HG02623 (cell line): Measurements from ENCODE around the gene B3GAT1.
"Not testable (repeated sequence)": the region's sequence is repeated elsewhere in the genome, so short reads cannot be mapped to it uniquely, and the experiment has no call there.

ENCODE experiments used
- ATAC-seq: cut with Tn5 transposase; IDR thresholded peaks from one replicate; pipeline ENCODE4 v1.9.1; 2021; ENCODE audit warnings: moderate library complexity; ENCODE audit not compliant: unreplicated experiment

The B3GAT1 gene

DNA sequence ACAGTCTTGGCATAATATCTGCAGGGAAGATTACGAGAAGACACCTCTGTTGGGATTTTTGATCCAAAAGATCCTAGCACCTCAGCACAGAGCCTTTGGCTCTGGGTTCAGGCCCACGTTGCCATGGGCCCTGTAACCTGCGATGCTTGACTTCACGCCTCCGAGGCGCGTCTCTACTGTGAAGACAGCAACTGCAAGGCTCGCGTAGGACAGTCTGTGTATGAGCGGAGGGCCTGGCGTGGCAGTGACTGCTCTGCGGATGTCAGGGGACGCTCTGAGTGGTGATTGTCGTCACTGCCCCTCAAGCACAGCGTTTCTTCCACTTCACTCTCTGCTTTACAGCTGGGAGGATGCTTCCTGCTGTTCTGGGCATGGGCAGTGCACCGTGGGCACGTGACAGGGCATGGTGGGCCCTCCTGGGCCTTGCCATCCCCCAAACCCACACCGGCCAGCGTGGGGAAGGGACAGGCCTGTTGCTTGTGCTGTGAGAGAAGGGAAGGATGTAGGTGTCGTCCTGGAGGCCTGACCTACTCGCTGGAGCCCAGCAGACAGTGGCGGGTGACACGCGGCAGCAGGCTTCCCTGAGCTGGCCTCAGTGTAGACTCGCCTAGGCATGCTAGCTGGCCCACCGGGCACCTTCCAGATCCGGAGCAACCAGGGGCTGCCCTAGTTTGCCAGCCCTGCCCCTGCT is 53.7 kb downstream of the B3GAT1 start:
- no peak for ATAC-seq

DNA sequence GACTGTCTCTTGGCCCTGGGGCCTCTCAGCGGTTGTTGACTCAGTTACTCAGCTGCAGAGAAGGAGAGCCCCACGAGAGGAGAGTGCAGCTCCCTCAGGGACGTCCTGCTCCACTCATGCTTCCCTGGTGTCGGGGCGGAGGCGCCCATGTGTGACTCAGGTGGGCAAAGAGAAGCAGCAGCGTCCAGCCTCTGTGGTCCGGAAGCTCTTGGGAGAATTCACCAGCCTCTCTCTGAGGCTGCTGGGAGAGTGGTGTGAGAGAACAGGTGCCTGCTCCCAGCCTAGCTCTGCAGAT is 54.5 kb downstream of the B3GAT1 start:
- ATAC-seq = no peak

DNA sequence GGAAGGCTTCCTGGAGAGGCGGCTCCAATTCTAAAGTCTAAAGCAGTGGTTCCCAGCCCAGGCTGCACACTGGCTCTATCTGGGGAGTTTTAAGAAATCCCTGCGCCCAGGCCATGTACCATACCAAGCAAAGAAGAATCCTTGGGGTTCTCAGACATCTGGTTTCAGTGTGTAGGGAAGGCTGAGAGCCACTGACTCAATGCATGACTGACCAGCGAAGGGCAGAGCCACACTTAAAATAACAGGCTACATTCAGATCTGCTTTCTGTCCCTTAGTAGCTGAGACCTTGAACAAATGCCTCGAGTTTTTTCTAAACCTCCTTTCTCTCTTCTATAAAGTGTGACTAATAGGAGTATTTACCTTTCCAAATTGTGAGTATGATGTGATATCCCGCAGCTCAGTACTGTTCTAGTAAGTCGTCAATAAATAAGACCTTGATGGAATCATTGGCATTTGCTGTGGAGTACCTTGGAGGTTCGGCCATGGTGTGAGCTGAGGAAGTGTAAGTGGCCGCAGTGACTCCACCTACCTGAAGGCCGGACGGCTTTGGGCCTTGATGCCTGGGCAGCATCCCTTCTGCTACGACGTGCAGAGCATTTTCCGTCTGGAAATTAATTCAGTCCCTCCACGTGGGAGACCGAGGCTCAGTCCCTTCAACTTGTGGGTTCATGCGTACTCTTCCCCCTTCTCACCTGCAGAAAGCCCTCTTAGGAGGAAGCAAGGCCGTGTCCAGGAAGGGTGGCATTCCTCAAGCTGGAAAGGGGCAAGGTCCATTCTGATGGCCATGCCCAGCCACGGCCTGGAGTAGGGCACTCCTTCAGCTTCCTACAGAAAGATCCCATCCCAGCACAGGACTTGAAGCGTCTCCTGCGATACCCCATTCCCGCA is 55.1 kb downstream of the B3GAT1 start:
- ATAC-seq = no peak

DNA sequence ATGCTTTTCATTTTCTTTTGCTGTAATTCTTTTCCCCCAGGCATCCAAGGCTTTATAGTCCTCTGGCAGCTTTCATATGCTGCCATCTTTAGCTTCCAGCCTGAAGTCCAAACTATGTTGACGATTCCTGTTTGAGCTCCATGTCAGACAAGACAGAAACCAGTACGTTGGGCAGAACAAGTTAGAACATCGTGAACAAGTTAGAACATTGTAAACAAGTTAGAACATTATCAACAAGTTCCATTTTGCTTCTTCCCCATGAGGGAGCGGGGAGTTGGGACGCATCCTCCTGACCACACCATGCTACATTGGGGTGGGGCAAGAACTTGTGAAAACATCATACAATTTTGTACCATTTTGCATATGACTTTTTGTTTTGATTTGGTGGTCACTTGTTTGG is 56.4 kb downstream of the B3GAT1 start:
- no peak for ATAC-seq

DNA sequence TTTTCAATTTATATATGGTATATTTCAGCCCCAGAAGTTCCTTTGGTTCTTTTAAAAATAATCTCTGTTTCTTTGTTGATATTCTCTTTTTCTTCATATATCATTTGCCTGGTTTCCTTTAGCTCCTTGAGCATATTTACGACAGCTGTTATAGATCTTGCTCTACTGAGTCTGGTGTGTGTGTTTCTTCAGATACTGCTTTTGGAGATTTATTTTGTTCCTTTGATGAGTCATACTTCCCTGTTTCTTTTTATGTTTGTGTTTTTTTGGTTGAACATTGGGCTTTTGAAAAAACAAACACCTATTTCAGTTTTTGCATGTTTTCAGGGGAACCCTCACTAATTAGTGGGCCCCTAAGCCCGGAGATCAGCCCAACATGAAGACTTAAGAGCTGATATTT is 56.9 kb downstream of the B3GAT1 start:
- no peak for ATAC-seq

DNA sequence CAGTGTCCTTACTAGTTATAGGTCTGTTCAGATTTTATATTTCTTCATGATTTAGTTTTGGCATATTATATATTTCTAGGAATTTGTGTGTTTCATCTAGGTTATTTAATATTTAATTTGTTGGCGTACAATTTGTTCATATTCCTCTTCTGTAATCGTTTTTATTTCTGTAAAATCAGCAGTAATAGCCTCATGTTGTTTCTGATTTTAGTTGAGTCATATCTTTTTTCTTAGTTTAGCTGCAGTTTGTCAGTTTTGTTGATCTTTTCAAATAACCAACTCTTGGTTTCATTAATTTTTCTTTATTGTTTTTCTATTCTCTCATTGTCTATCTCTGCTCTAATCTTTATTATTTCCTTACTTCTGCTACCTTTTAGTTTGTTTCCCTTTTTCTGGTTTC is 59.9 kb downstream of the B3GAT1 start:
- ATAC-seq = no peak

DNA sequence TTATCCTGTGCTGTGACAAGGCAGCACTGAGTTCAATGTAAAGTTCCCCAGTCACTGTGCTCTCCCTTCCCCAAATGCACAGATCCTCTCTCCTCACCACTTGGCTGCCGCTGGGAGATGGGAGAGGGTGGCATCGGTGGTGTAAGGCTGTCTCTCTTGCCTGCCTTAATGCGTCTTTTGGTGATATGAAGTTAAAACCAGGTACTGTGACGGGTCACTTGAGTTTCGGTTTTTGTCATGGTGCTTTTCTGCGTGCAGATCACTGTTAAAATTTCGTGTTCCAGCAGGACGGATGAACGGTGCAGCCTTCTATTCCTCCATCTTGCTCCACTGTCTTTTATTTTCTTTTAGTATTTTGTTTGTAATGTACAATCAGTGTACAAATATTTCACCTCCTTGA is 61.7 kb downstream of the B3GAT1 start:
- ATAC-seq = no peak

DNA sequence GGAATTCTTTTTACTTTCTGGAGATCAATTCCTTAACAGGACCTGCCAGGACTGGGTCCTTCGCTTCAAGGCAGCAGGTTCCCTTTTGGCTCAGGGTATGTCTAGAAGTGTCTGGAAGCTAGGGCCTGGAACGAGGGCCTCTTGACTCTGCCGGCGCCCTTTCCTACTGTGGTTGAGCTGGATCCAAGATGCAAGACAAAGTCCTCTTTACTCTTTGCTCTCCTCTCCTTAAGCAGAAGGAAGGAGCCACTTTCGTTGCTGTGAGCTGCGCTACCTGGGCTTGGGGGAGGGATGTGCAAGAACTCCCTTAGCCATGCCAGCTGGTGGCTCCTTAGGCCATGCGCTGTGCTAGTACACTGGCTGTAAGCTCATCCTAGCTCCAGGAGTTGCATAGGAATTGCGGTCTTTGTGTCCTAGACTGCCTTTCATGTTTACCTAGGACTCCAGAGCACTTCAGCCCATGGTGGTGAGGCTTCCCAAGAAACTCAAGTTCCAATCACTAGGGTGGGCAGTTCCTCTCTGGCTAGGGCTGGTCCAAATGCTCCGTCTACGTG is 62.2 kb downstream of the B3GAT1 start:
- ATAC-seq = no peak

DNA sequence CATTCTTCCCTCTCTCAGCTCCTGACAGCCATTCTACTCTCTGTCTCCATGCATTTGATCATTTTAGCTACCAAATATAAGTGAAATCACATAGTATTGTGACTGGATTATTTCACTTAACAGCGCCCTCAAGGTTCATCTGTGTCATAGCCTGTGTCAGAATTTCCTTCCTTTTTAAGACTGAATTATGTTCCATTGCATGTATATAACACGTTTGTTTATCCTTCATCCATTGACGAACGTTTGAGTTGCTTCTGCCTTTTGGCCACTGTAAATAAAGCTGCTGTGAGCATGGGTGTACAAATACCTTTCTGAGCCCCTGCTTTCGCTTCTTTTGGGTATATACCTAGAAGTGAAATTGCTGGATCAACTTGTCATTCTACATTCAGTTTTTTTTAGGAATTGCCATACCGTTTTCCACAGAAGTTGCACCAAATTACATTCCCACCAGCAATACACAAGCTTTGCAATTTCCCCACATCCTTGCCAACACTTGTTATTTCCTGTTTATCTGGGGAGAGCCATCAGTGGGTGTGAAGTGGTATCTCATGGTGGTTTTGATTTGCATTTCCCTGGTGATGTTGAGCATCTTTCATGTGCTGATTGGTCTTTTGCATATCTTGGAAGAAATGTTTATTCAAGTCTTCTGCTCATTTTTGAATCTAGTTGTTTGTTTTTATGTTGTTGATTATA is 62.8 kb downstream of the B3GAT1 start:
- no peak for ATAC-seq

DNA sequence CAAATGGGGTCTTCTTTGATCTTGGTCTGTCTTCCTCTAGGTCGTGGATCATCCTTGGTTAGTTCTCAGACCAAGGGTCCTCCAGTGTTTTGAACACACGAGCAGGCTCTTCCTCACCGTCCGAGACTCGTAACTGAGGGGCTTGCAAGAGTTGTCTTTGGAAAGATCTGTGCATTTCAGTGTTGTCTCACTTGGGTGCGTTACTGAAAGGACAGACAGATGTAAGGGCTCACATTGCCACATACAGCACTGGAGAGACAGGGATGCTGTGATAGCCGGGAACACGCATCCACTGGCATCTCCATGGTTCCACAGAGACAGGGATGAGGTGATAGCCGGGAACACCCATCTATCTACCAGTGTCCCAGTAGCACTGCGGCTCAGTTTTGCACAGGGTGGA is 64.6 kb downstream of the B3GAT1 start:
- no peak for ATAC-seq

DNA sequence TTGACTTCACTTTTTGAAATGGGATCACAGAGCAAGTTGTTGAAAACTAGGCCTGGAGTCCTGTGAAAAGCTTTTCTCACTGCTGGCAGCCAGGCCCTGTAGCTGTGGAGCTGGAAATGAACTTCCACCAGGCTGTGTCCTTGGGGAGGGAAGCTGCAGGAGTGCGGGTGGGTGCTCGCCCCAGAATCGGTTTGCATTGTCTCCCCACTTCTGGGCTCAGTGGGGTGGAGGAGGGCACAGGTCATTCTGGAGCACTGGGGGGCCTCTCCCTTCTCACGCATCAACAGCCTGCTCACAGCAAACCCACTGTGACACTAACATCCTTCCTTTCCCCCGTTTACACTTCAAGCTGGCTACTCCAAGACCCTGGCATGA is 65.1 kb downstream of the B3GAT1 start:
- ATAC-seq = no peak

DNA sequence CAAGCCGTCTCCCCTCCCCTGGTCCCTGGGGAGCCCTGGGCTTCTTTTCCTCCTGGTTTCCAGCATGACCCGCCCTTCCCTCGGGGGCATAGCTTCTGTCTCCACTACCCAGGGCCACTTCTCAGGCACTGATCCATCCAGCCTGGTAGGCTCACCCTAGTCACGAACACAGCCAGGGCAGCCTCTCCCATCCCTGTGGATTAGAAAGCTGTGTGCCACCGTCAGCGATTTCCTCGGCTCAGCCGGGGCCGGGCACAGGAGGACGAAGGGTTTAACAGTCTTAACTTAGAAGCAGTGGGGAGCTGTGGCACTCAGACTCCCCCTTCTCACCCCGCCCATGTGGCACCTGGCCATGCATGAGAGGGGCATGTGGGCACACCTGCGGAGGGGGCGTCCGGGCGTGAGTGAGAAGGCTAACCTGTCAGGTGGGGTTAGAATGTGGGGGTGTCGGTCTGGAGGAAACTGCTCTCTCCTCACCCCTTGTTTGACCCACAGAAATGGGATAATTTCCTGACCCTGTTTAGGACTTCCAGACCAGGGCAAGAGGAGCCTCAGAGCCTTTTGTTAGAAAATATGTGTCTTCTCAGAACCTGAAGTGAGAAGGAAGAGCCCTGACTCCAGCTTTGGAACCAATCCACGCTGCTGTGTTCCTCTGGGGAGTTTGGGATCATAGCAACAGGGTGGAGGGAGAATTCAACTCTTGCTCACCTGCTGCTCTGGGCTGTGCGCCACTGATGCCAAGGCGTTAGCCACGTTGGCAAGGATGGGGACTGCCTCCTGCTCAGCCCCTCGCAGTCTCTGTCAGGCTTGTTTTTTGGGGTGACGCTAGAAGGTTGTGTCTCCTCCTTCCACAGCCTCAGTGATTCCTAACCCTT is 65.7 kb downstream of the B3GAT1 start:
- ATAC-seq = no peak

DNA sequence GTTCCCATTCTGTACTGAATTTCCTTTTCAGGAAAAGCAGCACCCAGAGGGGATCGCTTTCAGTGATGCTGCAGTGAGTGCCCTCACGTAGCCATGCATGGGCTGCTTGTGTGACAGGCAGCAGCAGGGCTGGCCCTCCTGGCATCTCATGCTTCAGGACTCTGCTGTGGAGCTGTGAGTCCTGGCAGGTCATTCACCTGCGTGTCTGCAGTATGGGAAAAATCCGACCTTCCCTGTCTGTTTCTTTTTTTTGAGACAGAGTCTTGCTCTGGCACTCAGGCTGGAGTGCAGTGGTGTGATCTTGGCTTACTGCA is 66.8 kb downstream of the B3GAT1 start:
- ATAC-seq = no peak

DNA sequence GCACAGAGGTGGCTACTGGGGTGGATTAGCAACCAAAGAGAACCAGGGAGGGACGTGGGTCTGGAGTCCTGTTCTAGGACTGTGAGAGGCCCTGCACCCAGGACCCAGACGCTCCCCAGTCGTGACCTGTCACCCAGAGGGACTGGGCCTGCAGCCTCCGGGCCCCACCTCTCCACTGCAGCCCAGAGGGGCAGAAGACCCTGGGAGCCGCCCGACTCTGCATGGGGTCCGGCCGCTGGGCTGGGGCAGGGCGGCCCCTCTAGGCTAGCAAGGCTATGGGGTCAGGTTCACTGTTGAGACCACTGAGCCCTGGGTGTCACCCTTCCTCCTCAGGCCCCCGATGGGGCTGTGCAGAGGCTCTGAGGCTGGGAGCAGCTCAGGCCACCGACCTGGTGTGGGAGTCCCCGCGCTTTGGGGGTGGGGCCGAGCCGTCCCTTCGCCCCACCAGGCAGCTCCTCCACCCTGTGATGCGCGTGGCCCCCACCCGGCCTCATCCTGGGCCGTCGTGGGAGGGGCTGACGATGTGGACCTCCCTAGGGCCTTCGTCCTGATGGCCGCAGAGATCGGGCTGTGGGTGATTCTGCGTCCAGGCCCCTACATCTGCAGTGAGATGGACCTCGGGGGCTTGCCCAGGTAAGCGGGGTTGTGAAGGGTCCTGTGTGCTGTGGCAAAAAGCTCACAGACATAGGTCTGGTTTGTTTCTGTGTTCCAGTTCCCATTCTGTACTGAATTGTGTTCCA is 67.4 kb downstream of the B3GAT1 start:
- ATAC-seq = not testable (repeated sequence)

DNA sequence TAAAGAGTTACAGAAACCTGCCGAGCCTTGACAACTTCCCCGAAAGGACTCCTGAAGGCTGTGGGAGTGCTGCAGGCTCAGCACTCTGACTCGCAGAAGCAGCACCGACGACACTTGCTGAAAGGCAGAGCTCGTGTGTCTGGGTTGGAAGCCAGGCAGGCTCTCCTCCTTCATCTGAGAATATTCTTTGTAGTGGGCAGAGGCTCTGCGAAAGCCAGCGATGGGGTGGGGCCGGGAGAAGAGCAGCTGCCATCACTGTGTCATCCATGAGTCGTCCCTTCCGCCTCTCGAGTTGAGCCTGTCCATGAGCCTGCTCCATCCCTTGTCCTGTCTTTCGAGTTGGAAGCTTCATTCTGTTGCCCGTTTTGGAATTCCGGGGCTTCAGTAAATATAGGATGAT is 68.4 kb downstream of the B3GAT1 start:
- ATAC-seq = no peak

DNA sequence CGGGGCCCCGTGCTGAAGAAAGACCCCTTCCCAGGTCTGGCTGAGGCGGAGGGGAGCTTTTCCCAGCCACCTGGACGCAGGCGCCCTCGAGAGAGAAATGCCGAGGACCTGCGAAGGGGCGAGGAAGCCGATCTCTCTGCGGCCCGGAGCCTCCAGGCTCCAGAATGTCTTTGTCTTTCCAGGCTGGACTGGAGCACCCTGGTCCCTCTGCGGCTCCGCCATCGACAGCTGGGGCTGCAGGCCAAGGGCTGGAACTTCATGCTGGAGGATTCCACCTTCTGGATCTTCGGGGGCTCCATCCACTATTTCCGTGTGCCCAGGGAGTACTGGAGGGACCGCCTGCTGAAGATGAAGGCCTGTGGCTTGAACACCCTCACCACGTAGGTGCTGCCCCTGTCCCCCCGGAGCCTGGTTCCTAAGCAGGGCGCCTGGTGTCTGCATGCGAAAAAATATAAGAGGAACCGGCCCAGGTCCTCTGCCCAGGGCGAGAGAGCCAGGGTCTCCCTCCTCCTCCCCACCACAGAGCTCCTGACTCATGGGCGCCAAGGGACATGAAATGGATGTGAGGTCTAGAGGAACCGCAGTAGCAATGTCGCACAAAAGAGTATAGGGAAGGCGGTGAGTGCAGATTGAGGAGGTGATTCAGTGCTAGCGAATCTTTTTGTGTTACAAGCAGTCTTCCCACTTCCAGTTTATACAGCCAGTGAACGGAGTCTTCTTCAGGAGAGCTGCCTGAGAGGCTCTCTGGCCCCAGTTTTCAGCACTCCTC is 69.3 kb downstream of the B3GAT1 start:
- ATAC-seq = no peak

DNA sequence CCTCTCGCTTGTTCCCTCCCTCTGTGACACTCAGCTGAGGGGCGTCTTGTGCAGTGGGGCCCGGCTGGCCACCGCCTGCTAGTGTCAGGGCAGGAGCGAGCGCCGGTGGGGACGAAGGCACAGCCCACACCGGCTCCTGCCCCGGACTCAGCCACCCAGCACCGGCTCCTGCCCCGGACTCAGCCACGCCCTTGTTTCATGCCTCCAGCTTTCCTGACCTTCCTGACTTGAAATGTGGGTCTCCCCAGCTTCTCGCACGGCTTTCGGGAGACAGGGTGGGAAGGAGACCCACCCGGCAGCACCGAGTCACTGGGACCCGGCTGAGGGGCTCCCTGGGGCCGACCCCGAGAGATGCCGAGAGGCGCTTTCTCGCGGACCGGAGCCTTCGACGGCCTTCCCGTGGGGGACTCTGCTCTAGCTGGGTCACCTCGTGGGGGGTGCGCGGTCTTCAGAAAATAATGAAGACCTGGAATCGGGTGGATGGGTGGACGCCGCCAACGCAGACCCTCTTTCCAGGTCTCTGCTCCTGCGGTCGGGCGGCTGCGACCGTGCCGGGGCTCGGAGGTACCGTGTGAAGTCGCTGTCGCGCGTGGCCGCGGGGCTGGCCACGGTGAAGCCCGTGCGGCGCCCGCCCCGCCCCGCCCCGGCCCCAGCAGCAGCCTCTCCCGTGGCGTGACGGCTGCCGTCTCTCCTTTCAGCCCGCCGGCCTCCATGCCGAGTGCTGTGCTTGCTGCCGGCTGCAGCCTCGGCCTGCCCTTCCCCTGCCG is 70.1 kb downstream of the B3GAT1 start:
- ATAC-seq = no peak

DNA sequence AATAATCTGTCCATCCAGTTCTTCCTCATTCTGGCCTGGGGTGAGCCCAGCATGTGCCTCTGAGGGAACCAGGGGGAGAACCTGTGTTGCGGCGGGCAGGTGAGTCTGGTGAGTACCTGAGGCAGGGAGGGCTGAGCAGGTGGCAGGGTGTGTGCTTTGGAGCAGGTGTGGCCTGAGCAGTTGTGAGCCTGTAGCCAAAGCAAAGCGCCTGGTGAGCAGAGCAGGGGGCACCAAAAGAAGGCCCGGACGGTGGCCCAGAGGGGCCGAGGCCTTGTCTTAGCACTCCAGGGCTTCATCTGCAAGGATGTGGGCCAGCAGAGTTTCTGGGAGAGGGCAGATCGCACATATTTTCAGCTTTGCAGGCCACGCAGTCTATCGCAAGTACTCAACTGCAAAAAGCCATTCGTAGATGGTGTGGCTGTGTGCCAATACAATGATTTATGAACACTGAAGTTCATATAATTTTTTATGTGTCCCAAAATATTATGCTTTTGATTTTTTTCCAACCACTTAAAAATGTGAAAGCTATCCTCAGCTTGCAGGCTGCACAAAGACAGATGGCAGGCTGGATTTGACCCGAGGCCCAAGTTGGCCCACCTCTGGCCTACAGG is 71.6 kb downstream of the B3GAT1 start:
- ATAC-seq = no peak
